Measurements from ENCODE around the gene HOXA9. TPM values are rescaled to one million over a fixed set of nuclear protein-coding genes. Genes with fewer than 3 reads are reported as not detected.

HOXA9 gene
- total RNA-seq, 4 donors from 2014 or later: 5.4 to 10.9 (median 9.0) TPM

DNA sequence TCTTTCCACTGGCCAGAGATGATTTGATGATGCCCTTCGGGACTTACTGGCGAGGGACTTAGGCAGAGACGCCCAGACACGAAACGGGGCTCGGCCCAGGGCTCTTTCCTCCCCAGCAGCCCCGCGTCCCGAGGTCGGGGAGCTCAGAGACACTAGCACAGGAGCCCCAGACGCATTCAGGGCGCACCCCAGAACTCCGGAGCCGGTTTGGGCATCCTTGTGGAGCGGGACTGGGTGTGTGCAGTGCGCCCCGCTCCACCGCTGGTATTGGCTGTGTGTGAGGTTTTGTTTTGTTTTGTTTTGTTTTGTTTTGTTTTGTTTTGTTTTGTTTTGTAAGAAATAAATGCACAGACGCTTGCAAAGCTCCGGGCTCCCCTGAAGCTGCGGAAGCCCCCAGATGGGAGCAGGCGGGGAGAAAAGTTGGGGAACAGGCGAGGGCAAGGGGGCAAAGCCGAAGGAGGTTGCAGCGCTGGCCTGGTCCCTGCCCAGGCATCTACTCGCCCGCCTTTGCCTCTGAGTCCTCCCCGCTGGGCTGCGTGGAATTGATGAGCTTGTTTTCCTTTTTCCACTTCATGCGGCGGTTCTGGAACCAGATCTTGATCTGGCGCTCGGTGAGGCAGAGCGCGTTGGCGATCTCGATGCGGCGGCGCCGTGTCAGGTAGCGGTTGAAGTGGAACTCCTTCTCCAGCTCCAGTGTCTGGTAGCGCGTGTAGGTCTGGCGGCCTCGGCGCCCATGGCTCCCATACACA lies 20.0 kb downstream of the HOXA9 start:
- no peak for TF ChIP-seq CTCF (IDR thresholded peaks at IDR 0.05; ENCODE audit: low read depth)

GRCh38 chr7:27144781-27145164 lies 20.6 kb downstream of the HOXA9 start:
- no peak for TF ChIP-seq CTCF (IDR thresholded peaks at IDR 0.05; ENCODE audit: low read depth)

GRCh38 chr7:27143950-27144780 lies 21.2 kb downstream of the HOXA9 start:
- TF ChIP-seq CTCF (IDR thresholded peaks at IDR 0.05; ENCODE audit: low read depth): no peak

- TF ChIP-seq CTCF (IDR thresholded peaks at IDR 0.05; ENCODE audit: low read depth): no peak
Measured at GRCh38 chr7:27143023-27143949, 22.1 kb downstream of the HOXA9 start, which contains the start of gene HOXA5. Gene HOXA5, minus strand, starts transcription at chr7:27143681. Its CDS starts 74 bp downstream, at chr7:27143607.

- no peak for TF ChIP-seq CTCF (IDR thresholded peaks at IDR 0.05; ENCODE audit: low read depth)
Measured at GRCh38 chr7:27142580-27143022, 22.7 kb downstream of the HOXA9 start.

DNA sequence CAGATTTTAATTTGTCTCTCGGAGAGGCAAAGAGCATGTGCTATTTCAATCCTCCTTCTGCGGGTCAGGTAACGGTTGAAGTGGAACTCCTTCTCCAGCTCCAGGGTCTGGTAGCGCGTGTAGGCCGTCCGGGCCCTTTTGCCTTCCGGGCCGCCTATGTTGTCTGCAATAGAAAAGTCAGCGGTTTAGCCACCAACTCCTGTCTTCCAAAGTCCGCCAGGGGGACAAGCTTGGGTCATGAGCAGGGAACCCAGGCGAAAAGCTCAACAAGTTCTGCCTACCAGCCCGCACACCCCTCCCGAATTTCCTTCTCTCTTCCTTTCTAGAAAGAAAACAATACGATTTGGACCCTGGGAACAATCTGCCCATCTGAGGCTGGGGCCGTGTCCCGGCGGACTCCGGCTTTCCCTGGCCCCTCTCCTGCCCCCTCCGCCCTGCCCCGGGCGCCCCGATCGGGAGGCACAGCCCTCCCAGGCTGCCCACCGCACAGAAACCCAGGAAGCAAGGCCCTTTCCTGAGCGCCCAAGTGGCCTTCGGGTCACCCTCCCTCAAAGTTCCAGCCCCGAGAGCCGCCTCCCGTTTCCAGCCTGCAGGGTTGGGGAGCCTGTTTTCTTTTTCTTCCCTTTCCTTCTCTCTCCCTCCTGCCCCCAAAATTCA lies 23.3 kb downstream of the HOXA9 start:
- TF ChIP-seq CTCF (IDR thresholded peaks at IDR 0.05; ENCODE audit: low read depth): no peak

Data from subcutaneous adipose tissue (tissue), 4 donors.